ENCODE measurements around the gene CDCP1. TPM values are rescaled to one million over a fixed set of nuclear protein-coding genes. Genes with fewer than 3 reads are reported as not detected.
A peak's percentile ranks its signal among the peaks of the same experiment; 100 is the strongest.

Gene CDCP1
- total RNA-seq, 4 donors from 2014 or later = 41.6 to 64.6 (median 53.4) TPM

DNA sequence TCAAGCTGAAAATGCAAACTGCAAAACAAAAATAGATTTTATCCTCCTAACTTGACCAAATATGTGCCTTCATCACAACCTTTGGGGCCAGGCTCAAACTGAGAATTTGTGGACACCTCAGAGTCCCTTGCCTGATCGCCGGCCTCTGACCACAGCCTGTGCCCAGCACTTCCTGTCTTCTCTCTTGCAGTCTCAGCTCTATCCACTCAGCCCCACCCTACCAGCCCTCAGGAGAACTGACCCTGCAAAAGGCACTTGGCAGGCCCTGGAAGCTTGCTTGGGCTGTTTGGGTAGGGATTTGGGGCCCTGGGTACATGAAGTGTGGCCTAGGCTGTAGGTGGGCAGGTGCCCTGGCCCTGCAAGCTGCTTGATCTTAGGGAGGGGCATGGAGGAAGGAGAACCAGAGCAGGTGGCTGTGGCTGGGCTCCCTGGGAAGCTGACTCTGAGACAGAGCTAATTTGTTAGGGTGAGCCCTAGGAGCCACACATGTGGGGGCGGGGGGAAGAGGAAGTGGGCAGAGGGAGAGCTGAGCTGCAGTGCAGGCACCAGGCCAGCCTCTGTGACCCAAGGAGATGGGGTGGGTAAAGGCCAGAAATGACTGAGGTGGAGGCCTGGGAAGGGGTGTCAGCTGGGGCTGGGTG lies 111.4 kb downstream of the CDCP1 start:
- peak; percentile 62 for DNase-seq
- in situ Hi-C loops (cut with MboI; ENCODE audit: low pct_ligation_motif_present in 1 of 4, low pct_unique_long_range_greater_than_20kb in 1 of 4, low sequenced_read_pairs in 3 of 4) = loop anchor here (5.0 to 25.0 kb wide), 5 partner anchors 178 to 628 kb away; no protein-coding TSS in a partner anchor
- WGBS, 2 donors (ENCODE audit: low coverage in 1 of 2) = 25% methylated on average over 3 of the region's 3 CpGs; no CpG with 5 or more reads in 1 of the 2 donors

GRCh38 chr3:45033791-45034190 lies 112.4 kb downstream of the CDCP1 start:
- no peak for DNase-seq
- Histone ChIP-seq H3K4me1 (peaks cover 14 to 25% (median 19%) of the 10 kb centered on the region in 4 donors), H3K9me3 (no peaks in the 10 kb centered on the region), H3K27ac (peak overlapping the region in 2 of 4 donors; percentile 36 to 64), H3K36me3 (no peaks in the 10 kb centered on the region), H3K27me3 (no peaks in the 10 kb centered on the region), H3K4me3 (no peak overlapping the region)
- WGBS, 2 donors (ENCODE audit: low coverage in 1 of 2) = 86 to 90% methylated on average over 2 to 6 of the region's 6 CpGs
- intact Hi-C loops (cut with DNase I; ENCODE audit: low total_unique reads) (no loop called here), in situ Hi-C loops (cut with MboI; ENCODE audit: low pct_ligation_motif_present in 1 of 4, low pct_unique_long_range_greater_than_20kb in 1 of 4, low sequenced_read_pairs in 3 of 4) (loop anchor here (10.0 to 25.0 kb wide), 3 partner anchors 454 to 629 kb away; no protein-coding TSS in a partner anchor)
- TF ChIP-seq POLR2AphosphoS5 (IDR thresholded peaks at IDR 0.05) (no peak), EP300 (IDR thresholded peaks at IDR 0.05; ENCODE audit: low read depth) (no peak), POLR2A (IDR thresholded peaks at IDR 0.05) (no peak)
- TF ChIP-seq, protein P1, sequence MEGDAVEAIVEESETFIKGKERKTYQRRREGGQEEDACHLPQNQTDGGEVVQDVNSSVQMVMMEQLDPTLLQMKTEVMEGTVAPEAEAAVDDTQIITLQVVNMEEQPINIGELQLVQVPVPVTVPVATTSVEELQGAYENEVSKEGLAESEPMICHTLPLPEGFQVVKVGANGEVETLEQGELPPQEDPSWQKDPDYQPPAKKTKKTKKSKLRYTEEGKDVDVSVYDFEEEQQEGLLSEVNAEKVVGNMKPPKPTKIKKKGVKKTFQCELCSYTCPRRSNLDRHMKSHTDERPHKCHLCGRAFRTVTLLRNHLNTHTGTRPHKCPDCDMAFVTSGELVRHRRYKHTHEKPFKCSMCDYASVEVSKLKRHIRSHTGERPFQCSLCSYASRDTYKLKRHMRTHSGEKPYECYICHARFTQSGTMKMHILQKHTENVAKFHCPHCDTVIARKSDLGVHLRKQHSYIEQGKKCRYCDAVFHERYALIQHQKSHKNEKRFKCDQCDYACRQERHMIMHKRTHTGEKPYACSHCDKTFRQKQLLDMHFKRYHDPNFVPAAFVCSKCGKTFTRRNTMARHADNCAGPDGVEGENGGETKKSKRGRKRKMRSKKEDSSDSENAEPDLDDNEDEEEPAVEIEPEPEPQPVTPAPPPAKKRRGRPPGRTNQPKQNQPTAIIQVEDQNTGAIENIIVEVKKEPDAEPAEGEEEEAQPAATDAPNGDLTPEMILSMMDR (IDR thresholded peaks at IDR 0.05) = no peak

More for the DNA sequence above, 111.4 kb downstream of the CDCP1 start:
- Histone ChIP-seq H3K9me3 (no peaks in the 10 kb centered on the region), H3K36me3 (no peaks in the 10 kb centered on the region), H3K27me3 (no peaks in the 10 kb centered on the region), H3K4me3 (no peak overlapping the region), H3K27ac (peak overlapping the region; percentile 6 to 64 (median 26)), H3K4me1 (peaks cover 14 to 25% (median 19%) of the 10 kb centered on the region in 4 donors)
- intact Hi-C loops (cut with DNase I; ENCODE audit: low total_unique reads) = loop anchor here (5.0 kb wide), 1 partner anchor 463 kb away; no protein-coding TSS in a partner anchor
- TF ChIP-seq, protein P1 (IDR thresholded peaks at IDR 0.05) = no peak

Small RNA genes within 50 kb of the gene (small RNA-seq; reads per million reads assigned to genes)
- gene RNU5B-3P = 0 reads per million in 4 donors

Other genes with a start within 250 kb of the CDCP1 start
- gene ZDHHC3, start 170.2 kb downstream of the CDCP1 start, total RNA-seq = 100 to 1,000 TPM; 142 to 258 (median 170) TPM
- 10 to 100 TPM; 20.3 to 46.4 (median 38.8) TPM for gene EXOSC7, start 170.1 kb downstream of the CDCP1 start, total RNA-seq
- 10 to 100 TPM in 3 of 4 donors, 1 to 10 TPM in 1; 6.0 to 70.7 (median 16.4) TPM for gene CLEC3B, start 120.1 kb downstream of the CDCP1 start, total RNA-seq
- gene TMEM158, start 79.9 kb upstream of the CDCP1 start, total RNA-seq = 10 to 100 TPM in 1 of 4 donors, 1 to 10 TPM in 1, under 1 TPM in 1, not detected in 1; 0.82 to 23.9 (median 1.7) TPM
- 10 to 100 TPM; 19.5 to 44.2 (median 30.6) TPM for gene LARS2, start 242.2 kb upstream of the CDCP1 start, total RNA-seq

Measured in transverse colon (tissue), 4 donors.